ENCODE data around the gene CFAP69. TPM values are rescaled to one million over a fixed set of nuclear protein-coding genes. Genes with fewer than 3 reads are reported as not detected.
"Not testable (repeated sequence)": the region's sequence is repeated elsewhere in the genome, so short reads cannot be mapped to it uniquely, and the experiment has no call there.

Gene CFAP69
- total RNA-seq, 1 donor from 2014 or later = 0.34 TPM

- DNase-seq (ENCODE audit: low spot score) = no peak
- Mint-ChIP-seq H3K4me1 (ENCODE audit: low read depth) (peaks cover 31% of the 10 kb centered on the region), H3K36me3 (ENCODE audit: low read depth) (peaks cover 29% of the 10 kb centered on the region), H3K9me3 (no peaks in the 10 kb centered on the region), H3K27ac (peak overlapping the region; percentile 95), H3K4me3 (ENCODE audit: low read depth) (peak overlapping the region; percentile 90), H3K27me3 (ENCODE audit: low read depth) (no peaks in the 10 kb centered on the region)
- intact Hi-C loops (cut with micrococcal nuclease) = loop anchor here (1.0 to 5.0 kb wide), 4 partner anchors 58 to 252 kb away; partner anchors contain the start of genes CDK14, CFAP69 and CLDN12
Observed at GRCh38 chr7:90345595-90346335, 100.8 kb downstream of the CFAP69 start.

- H3K4me1 Mint-ChIP-seq (ENCODE audit: low read depth) = peaks cover 31% of the 10 kb centered on the region
- peaks cover 31% of the 10 kb centered on the region for H3K36me3 Mint-ChIP-seq (ENCODE audit: low read depth)
- peak; percentile 93 for DNase-seq (ENCODE audit: low spot score)
- H3K27ac Mint-ChIP-seq = peak within 1 kb of the TSS; percentile 95
- no peaks in the 10 kb centered on the region for H3K27me3 Mint-ChIP-seq (ENCODE audit: low read depth)
- peak within 1 kb of the TSS; percentile 90 for H3K4me3 Mint-ChIP-seq (ENCODE audit: low read depth)
- no peaks in the 10 kb centered on the region for H3K9me3 Mint-ChIP-seq
- intact Hi-C loops (cut with micrococcal nuclease) = loop anchor here (1.0 to 5.0 kb wide), 4 partner anchors 57 to 251 kb away; partner anchors contain the start of genes CDK14, CFAP69 and CLDN12
Observed at GRCh38 chr7:90346336-90347125, 101.6 kb downstream of the CFAP69 start, which contains the start of gene GTPBP10. TSS of gene GTPBP10 (plus strand) at chr7:90346716. CDS start at chr7:90346742, 26 bp downstream.

- peaks cover 33% of the 10 kb centered on the region for H3K4me1 Mint-ChIP-seq (ENCODE audit: low read depth)
- intact Hi-C loops (cut with micrococcal nuclease) = loop anchor here (2.0 to 5.0 kb wide), 2 partner anchors 103 to 250 kb away; partner anchors contain the start of genes CDK14 and CFAP69
- no peaks in the 10 kb centered on the region for H3K9me3 Mint-ChIP-seq
- H3K27ac Mint-ChIP-seq = peak overlapping the region; percentile 95
- DNase-seq (ENCODE audit: low spot score) = no peak
- H3K27me3 Mint-ChIP-seq (ENCODE audit: low read depth) = no peaks in the 10 kb centered on the region
- H3K4me3 Mint-ChIP-seq (ENCODE audit: low read depth) = peak overlapping the region; percentile 90
- H3K36me3 Mint-ChIP-seq (ENCODE audit: low read depth) = peaks cover 42% of the 10 kb centered on the region
Observed at GRCh38 chr7:90347759-90348158, 102.8 kb downstream of the CFAP69 start.

- H3K4me3 Mint-ChIP-seq (ENCODE audit: low read depth) = no peak overlapping the region
- no peaks in the 10 kb centered on the region for H3K27me3 Mint-ChIP-seq (ENCODE audit: low read depth)
- peaks cover 55% of the 10 kb centered on the region for H3K36me3 Mint-ChIP-seq (ENCODE audit: low read depth)
- no peaks in the 10 kb centered on the region for H3K9me3 Mint-ChIP-seq
- H3K27ac Mint-ChIP-seq = no peak overlapping the region
- intact Hi-C loops (cut with micrococcal nuclease) = loop anchor here (5.0 kb wide), 1 partner anchor 248 kb away; the partner anchor contains the start of gene CDK14
- no peak for DNase-seq (ENCODE audit: low spot score)
- peaks cover 34% of the 10 kb centered on the region for H3K4me1 Mint-ChIP-seq (ENCODE audit: low read depth)
Observed at GRCh38 chr7:90349305-90349704, 104.3 kb downstream of the CFAP69 start.

- H3K4me3 Mint-ChIP-seq (ENCODE audit: low read depth); intact Hi-C loops (cut with micrococcal nuclease); H3K9me3 Mint-ChIP-seq; H3K27me3 Mint-ChIP-seq (ENCODE audit: low read depth); DNase-seq (ENCODE audit: low spot score); H3K27ac Mint-ChIP-seq: not testable (repeated sequence)
- Mint-ChIP-seq H3K36me3 (ENCODE audit: low read depth) (peaks cover 62% of the 10 kb centered on the region), H3K4me1 (ENCODE audit: low read depth) (peaks cover 32% of the 10 kb centered on the region)
Observed at GRCh38 chr7:90350032-90350431, 105.1 kb downstream of the CFAP69 start.

GRCh38 chr7:90351987-90352386 lies 107.0 kb downstream of the CFAP69 start:
- Mint-ChIP-seq H3K4me1 (ENCODE audit: low read depth) (peaks cover 18% of the 10 kb centered on the region), H3K27me3 (ENCODE audit: low read depth) (no peaks in the 10 kb centered on the region), H3K36me3 (ENCODE audit: low read depth) (peaks cover 80% of the 10 kb centered on the region), H3K27ac (no peak overlapping the region), H3K9me3 (peaks cover 8% of the 10 kb centered on the region), H3K4me3 (ENCODE audit: low read depth) (no peak overlapping the region)
- intact Hi-C loops (cut with micrococcal nuclease) = no loop called here
- no peak for DNase-seq (ENCODE audit: low spot score)

Other genes starting within 250 kb of the CFAP69 start
- gene STEAP1, start 90.7 kb upstream of the CFAP69 start, total RNA-seq = 0.46 and 0.50 TPM in 2 replicates
- not detected in 2 replicates for gene STEAP2, start 33.4 kb upstream of the CFAP69 start, total RNA-seq
- not detected in 2 replicates for gene FAM237B, start 76.1 kb downstream of the CFAP69 start, total RNA-seq
- gene GTPBP10, start 101.5 kb downstream of the CFAP69 start, total RNA-seq = 29.3 and 32.0 TPM in 2 replicates
- gene CLDN12, start 158.3 kb downstream of the CFAP69 start, total RNA-seq = 7.1 and 7.2 TPM in 2 replicates
- gene PTTG1IP2, start 224.5 kb downstream of the CFAP69 start, total RNA-seq = not detected in 2 replicates